Keratinocyte (primary cell): ENCODE measurements around the gene RNF13.

Source experiments
- EZH2 ChIP-seq: IDR thresholded peaks from one replicate; pipeline ENCODE4 v1.6.1; 2012; ENCODE audit warnings: inconsistent platforms, mild to moderate bottlenecking, low read length, moderate library complexity
- TF ChIP-seq, protein P1 (sequence below), 3 experiments: IDR thresholded peaks in 1 of 3; conservative IDR thresholded peaks in 1 of 3; optimal IDR thresholded peaks in 1 of 3; 2 replicates in 2 of 3; 3 replicates in 1 of 3; pipeline versions ENCODE3 to v1.5.1; 2011; ENCODE audit warnings: low read length in 3 of 3, mild to moderate bottlenecking in 3 of 3, moderate library complexity in 2 of 3, control low read depth in 1 of 3, inconsistent platforms in 1 of 3; ENCODE audit not compliant: insufficient read depth in 2 of 3; ENCODE audit errors: extremely low read depth in 1 of 3

DNA sequence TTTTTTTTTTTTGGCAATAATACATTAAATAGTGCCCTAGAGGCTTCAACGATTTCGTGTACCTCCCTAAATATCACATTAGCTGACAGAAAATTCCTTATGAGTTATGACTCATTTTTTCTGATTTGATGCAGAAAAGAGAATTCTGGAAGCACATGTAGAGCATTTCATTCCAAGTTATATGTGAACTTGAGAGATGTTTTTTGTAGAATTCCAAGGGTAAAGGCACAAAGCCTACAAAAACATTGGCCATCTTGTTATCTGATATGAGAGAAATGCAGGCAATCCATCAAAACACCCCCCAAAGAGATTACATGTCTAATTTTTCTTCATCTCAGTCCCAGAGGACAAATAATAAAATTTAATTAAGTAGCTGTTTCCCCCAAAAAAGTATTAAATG, 164.4 kb downstream of the RNF13 start:
- TF ChIP-seq, protein P1, sequence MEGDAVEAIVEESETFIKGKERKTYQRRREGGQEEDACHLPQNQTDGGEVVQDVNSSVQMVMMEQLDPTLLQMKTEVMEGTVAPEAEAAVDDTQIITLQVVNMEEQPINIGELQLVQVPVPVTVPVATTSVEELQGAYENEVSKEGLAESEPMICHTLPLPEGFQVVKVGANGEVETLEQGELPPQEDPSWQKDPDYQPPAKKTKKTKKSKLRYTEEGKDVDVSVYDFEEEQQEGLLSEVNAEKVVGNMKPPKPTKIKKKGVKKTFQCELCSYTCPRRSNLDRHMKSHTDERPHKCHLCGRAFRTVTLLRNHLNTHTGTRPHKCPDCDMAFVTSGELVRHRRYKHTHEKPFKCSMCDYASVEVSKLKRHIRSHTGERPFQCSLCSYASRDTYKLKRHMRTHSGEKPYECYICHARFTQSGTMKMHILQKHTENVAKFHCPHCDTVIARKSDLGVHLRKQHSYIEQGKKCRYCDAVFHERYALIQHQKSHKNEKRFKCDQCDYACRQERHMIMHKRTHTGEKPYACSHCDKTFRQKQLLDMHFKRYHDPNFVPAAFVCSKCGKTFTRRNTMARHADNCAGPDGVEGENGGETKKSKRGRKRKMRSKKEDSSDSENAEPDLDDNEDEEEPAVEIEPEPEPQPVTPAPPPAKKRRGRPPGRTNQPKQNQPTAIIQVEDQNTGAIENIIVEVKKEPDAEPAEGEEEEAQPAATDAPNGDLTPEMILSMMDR (optimal IDR thresholded peaks at IDR 0.05 in 1 of 3, IDR thresholded peaks at IDR 0.05 in 1 of 3, conservative IDR thresholded peaks at IDR 0.05 in 1 of 3; ENCODE audit: extremely low read depth in 1 of 3, insufficient read depth in 2 of 3, low read length in 3 of 3): no peak
- no peak for TF ChIP-seq EZH2
